Thoracic aorta endothelial cell (primary cell): ENCODE results near the gene MED29. TPM values are rescaled to one million over a fixed set of nuclear protein-coding genes. Genes with fewer than 3 reads are reported as not detected.

ENCODE experiments used
- small RNA-seq: library from RNA; depleted of rRNA; stranded (forward); fragments of <200 nt; gene quantifications from one replicate; pipeline ENCODE3, GENCODE V24; 2012
- total RNA-seq: library from RNA; depleted of rRNA; stranded (reverse); fragments of >200 nt; gene quantifications from 2 replicates; pipeline ENCODE4 v1.2.3, GENCODE V29; 2012

MED29 gene, protein sequence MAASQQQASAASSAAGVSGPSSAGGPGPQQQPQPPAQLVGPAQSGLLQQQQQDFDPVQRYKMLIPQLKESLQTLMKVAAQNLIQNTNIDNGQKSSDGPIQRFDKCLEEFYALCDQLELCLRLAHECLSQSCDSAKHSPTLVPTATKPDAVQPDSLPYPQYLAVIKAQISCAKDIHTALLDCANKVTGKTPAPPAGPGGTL
- total RNA-seq: 17.4 and 19.6 TPM in 2 replicates

DNA sequence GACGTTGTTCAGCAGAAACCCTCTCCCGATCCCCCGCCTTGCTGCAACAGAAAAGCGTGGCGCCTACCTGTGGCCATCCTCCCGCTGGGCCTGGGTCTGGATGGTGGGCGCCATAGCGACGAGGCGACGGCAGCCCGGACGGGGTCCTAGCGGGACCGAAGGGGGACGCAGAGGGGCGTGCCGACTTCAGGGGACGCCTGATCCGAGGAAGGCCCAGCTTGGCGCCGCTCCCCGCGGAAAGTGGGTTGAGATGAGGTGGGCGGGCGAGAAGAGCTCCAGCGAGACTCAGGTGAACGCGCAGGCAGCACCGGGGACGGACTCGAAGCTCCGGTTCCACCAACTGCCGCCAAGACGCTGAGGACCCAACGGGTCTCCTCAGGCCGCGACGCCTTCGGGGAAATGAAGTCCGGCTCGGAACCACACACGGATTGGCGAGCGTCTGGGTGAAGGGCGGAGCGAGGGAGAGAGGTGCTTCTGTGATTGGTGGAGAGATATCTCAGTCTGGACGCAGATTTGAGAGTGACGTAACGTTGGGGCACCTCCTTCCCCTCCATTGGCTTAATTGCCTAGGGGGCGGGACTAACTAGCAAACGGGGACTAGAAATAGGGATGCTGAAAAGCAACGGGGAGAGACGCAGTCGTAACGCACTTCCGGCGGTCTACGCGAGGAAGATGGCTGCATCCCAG, at the start of gene MED29, which contains the start of gene PAF1:
TSS of gene MED29 (plus strand) at position 628 of the 687 bp plus-strand sequence. CDS start at position 673, 45 bp downstream.
TSS of gene PAF1 (minus strand) at position 356 of the 687 bp plus-strand sequence. CDS start at position 114, 242 bp downstream.

DNA sequence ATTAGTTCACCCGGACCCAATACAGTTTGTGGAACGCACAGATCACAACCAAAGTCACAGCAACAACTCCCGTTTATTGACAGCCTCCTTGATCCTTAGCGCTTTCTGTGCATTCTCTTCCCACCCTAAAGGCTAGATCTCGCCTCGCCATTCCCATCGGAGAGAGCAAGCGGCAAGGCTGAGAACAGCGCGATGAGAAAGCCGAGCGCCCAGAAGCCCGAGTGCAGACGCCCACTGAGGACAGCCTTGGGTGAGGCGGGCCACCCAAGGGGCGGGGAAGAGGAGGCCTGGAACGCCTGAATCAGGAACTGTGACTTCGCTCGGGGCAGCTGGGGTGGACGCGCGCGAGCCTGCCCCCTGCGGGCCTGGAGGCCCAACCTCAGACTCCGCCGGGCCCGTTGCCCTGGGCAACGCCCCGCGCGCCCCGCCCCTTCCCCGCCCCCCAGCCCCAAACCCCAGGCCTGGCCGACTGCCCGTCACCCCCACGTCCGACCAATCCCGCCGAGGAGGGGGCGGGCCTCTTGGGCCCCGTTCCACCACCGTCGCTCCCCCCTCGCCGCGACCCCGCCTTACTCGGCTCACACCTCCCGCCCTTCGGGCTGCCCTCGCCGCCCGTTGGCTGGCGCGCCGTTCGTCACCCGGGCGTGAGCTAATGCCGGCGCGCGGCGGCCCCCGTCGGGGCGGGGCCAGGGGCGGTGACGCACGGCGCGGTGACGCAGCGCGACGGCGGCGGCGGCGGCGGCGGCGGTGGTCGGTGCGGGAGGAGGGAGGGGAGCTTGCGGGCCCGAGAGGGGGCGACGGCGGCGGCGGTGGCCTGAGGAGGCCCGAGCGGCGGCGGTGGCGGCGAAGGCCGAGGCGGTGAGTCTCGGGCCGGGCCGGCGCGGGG, 49.2 kb upstream of the MED29 start, which contains the start of gene SAMD4B:
TSS of gene SAMD4B (plus strand) at position 703 of the 886 bp plus-strand sequence. CDS start 14,473 bp downstream, outside the sequence.

DNA sequence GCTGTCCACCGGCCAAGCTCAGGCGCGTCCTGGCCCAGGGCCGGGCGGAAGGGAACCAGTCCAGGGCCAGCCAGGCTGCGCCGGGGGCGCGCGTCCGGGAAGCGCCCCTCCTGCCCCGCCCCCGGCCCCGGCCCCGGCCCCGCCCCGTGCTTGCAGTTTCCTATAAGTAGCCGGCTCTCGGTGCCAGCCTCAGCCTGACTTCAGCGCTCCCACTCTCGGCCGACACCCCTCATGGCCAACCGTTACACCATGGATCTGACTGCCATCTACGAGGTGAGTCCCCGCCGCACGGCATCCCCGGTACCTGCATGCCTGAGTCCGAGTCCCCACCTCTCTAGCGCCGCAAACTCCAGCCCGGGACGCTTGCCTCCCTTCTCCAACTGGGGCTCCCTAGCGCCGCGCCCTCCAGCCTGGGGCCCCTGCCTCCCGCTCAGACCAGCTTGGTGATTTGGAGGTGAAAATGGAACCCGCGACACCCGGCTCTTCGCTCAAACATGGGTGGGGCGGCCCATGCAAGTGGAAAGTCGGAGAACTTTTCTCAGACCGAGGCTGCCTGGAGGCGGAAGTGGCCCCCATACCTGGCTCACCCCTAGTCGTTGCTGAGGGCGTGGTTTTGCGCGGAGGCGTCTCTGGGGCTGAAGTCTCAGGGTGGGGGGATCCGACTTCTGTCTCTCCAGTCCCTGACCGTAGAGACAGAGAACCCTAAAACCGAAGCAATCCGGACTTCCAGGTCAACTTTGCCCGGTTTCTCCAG, 15.7 kb downstream of the MED29 start, which contains the start of gene ZFP36:
TSS of gene ZFP36 (plus strand) at position 192 of the 754 bp plus-strand sequence. CDS start at position 250, 58 bp downstream.

DNA sequence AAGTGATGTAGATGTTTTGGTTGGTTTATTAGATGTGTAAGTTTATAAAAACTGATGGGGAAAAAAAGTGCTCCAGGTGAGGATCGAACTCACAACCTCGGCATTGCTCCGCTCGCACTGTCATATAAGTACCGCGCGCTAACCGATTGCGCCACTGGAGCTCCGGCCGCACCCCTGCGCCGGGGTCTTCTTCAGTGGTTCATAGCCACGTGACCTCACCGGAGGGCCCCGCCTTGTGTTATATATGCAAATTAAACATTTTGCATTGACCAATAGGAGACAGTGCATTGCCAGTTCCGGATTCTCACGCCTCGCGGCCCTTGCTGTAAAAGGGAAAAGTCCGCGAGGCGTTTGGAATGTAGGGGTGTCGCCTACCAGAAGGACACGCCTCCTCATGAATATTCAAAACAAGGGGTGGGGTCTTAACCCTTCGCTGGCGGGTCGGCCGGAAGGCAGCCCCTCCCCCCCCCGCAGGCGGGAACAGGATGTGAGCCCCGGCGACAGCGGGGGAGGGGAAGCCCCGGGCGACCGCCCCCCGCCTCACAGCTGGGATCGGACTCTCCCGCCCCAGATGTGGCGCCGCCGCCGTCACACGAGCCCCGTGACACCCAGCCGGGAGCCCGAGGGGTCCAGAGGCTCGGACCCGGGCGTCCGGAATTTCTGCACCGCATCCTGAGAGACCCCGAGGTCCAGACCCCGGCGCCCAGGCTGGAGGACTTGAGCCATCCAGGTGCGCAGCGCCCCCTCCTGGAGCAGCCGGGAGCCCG, 21.1 kb downstream of the MED29 start, which contains the start of gene PLEKHG2:
TSS of gene PLEKHG2 (plus strand) at position 570 of the 767 bp plus-strand sequence. CDS start 1,418 bp downstream, outside the sequence.

DNA sequence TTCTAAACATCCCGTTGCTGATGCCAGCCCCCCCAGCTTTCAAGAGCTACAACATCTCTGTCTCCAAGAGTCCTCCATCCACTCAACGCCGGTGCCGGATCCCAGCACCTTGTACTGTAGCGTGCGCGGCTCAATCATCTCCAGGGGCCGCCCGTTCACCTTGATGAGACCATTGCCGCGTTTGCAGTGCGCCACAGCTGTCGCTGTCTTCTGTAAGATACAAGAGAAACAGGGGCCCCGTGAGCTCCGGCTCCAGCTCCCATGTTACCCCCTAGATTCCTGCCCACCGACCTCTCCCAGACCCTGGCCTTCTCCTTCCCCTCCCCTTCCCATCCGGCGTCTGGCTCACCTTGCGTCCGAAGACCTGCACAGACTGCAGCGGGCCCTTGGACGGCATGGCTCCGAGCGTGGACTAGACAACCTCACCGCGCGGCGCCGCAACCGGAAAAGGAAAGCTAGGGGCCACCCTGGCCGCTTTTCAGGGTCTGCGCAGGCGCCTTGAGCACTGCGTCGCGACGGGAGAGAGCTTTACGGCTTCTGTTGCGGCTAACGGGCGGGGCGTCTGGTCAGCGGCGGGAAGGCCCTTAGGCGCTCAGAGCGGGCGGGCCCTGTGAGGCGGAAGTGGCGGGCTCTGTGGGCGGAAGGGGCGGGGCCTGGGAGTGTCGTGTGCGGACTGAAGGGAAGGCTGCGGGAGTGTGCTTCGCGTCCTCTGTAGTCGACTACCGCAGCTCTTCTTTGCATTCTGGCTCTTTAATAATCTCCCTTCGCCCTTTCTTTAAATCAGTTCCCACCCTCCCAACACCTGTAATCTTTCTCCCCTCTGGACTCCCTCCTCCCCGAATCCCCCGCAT, 44.5 kb downstream of the MED29 start, which contains the start of gene RPS16:
TSS of gene RPS16 (minus strand) at position 451 of the 851 bp plus-strand sequence. CDS start at position 397, 54 bp downstream.

DNA sequence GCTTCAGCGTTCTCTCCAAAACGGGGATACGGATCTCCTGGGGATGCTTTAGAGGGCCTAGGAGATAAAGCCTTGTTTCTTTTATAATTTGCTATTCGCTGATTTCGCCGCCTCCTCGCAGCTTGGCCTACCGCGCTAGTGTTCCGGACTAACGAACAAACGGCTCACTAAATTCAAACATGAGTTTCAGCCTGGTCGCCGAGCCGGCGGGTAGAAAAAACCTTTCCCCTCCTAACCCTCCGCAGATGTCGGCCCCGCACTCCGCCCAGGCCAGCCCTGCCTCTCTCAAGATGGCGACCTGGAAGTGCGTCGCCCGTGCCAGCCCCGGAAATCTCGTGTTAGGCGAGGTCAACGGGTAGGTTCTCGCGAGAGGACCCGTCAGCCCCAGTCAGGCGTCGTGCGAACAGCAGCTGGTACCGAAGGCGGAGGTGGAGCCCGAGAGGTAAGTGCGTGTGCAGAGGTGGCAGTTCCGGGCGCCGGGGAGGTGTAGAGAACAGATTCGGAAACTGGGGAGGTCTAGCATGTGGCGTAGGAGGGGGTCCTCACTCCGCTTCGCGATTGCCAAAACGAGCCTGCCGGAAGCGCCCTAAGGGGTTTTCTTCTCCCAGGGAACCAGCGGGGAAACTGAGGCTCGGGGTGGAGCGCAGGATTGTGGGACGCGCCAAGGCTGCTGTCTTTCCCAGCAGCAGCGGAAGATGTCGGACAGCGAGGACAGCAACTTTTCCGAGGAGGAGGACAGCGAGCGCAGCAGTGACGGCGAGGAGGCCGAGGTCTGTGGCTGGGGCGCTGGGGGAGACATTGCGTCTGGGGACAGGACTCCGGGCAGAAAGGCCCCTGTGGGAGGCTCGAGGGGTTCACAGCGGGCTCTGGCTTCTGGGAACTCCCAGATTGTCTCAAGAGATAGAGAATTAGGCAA, 54.3 kb downstream of the MED29 start, which contains the start of gene SUPT5H:
TSS of gene SUPT5H (plus strand) at position 387 of the 916 bp plus-strand sequence. CDS start at position 696, 309 bp downstream.

Small RNA genes lying within 50 kb of the gene (small RNA-seq; reads per million reads assigned to genes)
- gene AC011445.2 (not detected), gene MIR4530 (not detected), gene RN7SL566P (not detected)

Other genes starting within 250 kb of the MED29 start
- not detected in 2 replicates for gene NCCRP1, start 194.4 kb upstream of the MED29 start, total RNA-seq
- gene SYCN, start 187.1 kb upstream of the MED29 start, total RNA-seq: not detected in 2 replicates
- gene IFNL3, start 146.4 kb upstream of the MED29 start, total RNA-seq: not detected in 2 replicates
- gene IFNL4, start 142.5 kb upstream of the MED29 start, total RNA-seq: not detected in 2 replicates
- gene IFNL2, start 123.0 kb upstream of the MED29 start, total RNA-seq: not detected in 2 replicates
- gene IFNL1, start 95.0 kb upstream of the MED29 start, total RNA-seq: not detected in 2 replicates
- 0.27 and 0.43 TPM in 2 replicates for gene LRFN1, start 70.5 kb upstream of the MED29 start, total RNA-seq
- gene GMFG, start 55.3 kb upstream of the MED29 start, total RNA-seq: 23.1 and 41.3 TPM in 2 replicates
- gene SAMD4B, start 49.0 kb upstream of the MED29 start, total RNA-seq: 36.8 and 59.8 TPM in 2 replicates
- 28.9 and 33.6 TPM in 2 replicates for gene PAF1, start 272 bp upstream of the MED29 start, total RNA-seq
- 2.5 and 3.2 TPM in 2 replicates for gene ZFP36, start 15.5 kb downstream of the MED29 start, total RNA-seq
- gene PLEKHG2, start 21.3 kb downstream of the MED29 start, total RNA-seq: 20.9 and 27.1 TPM in 2 replicates
- 132 and 183 TPM in 2 replicates for gene RPS16, start 44.6 kb downstream of the MED29 start, total RNA-seq
- gene SUPT5H, start 54.2 kb downstream of the MED29 start, total RNA-seq: 91.4 and 117 TPM in 2 replicates
- 69.2 and 79.4 TPM in 2 replicates for gene TIMM50, start 89.5 kb downstream of the MED29 start, total RNA-seq
- gene DLL3, start 107.6 kb downstream of the MED29 start, total RNA-seq: 0.43 and 0.66 TPM in 2 replicates
- gene SELENOV, start 123.8 kb downstream of the MED29 start, total RNA-seq: not detected in 2 replicates
- 3.2 and 4.4 TPM in 2 replicates for gene EID2B, start 141.5 kb downstream of the MED29 start, total RNA-seq
- gene EID2, start 148.8 kb downstream of the MED29 start, total RNA-seq: 10.8 and 13.1 TPM in 2 replicates
- gene LGALS13, start 211.1 kb downstream of the MED29 start, total RNA-seq: not detected in 2 replicates